Adipose tissue (tissue), 3 donors: ENCODE measurements around the gene ATP6AP1. TPM values are rescaled to one million over a fixed set of nuclear protein-coding genes. Genes with fewer than 3 reads are reported as not detected.
"Not testable (repeated sequence)": the region's sequence is repeated elsewhere in the genome, so short reads cannot be mapped to it uniquely, and the experiment has no call there.

ENCODE experiments used
- H3K27ac ChIP-seq: one replicate; pipeline ENCODE4 v1.5.1; 2013; ENCODE audit warnings: low read depth, low read length
- WGBS, 3 donors: extraction: QIAGEN DNeasy Blood & Tissue Kit; methylation state at CpG; one replicate each; pipeline ENCODE4 v1.1.7; 2013; 5-methylcytosine and 5-hydroxymethylcytosine counted together
- polyA plus RNA-seq, 3 donors: library from polyadenylated mRNA; stranded (reverse); fragments of 200-250 nt; gene quantifications; one replicate each; pipeline ENCODE4 v1.2.3, GENCODE V29; 2013
- donor health status: healthy with polysubstance abuse.
- donor health status: Bipolar disorder and iron deficiency.
- donor health status: healthy.

ATP6AP1 gene, protein sequence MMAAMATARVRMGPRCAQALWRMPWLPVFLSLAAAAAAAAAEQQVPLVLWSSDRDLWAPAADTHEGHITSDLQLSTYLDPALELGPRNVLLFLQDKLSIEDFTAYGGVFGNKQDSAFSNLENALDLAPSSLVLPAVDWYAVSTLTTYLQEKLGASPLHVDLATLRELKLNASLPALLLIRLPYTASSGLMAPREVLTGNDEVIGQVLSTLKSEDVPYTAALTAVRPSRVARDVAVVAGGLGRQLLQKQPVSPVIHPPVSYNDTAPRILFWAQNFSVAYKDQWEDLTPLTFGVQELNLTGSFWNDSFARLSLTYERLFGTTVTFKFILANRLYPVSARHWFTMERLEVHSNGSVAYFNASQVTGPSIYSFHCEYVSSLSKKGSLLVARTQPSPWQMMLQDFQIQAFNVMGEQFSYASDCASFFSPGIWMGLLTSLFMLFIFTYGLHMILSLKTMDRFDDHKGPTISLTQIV
- polyA plus RNA-seq: 10 to 100 TPM; 30.9 to 68.7 (median 45.9) TPM

DNA sequence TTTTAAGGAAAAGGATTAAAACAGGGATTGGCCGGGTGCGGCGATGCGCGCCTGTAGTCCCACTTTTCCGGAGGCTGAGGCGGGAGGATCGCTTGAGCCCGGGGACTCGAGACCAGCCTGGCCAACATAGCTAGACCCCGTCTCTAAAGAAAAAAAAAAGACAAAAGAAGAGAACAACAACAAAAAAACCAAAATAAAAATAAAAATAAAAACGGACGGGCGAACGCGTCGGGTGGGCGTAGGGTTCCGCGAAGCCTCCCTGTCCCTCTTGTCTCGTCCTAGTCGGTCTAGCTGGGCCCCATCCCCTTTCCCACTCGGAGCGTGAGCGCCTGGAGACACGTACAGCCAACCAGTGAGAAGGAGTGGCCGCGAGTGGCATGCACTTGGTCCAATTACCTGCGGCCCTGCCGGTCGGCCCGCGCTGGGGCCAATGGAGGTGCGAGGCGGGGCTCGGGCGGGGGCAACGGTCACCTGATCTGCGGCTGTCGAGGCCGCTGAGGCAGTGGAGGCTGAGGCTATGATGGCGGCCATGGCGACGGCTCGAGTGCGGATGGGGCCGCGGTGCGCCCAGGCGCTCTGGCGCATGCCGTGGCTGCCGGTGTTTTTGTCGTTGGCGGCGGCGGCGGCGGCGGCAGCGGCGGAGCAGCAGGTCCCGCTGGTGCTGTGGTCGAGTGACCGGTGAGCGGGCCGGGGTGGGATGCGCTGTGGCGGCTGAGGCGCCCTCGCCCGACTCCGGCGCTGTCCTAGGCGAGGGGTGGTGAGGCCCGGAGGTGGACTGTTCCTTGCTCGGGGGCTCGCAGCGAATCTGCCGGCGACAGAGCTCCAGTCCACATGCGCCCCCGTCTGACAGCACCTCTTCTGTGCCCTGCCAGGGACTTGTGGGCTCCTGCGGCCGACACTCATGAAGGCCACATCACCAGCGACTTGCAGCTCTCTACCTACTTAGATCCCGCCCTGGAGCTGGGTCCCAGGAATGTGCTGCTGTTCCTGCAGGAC is at the start of gene ATP6AP1:
ATP6AP1 (plus strand) TSS at position 502 of the 996 bp plus-strand sequence; CDS start at position 518, 16 bp downstream.
- H3K27ac ChIP-seq: no peak within 1 kb of the TSS
- WGBS, 3 donors: 8 to 35% (median 23%) methylated on average over 33 to 87 of the region's 87 CpGs

DNA sequence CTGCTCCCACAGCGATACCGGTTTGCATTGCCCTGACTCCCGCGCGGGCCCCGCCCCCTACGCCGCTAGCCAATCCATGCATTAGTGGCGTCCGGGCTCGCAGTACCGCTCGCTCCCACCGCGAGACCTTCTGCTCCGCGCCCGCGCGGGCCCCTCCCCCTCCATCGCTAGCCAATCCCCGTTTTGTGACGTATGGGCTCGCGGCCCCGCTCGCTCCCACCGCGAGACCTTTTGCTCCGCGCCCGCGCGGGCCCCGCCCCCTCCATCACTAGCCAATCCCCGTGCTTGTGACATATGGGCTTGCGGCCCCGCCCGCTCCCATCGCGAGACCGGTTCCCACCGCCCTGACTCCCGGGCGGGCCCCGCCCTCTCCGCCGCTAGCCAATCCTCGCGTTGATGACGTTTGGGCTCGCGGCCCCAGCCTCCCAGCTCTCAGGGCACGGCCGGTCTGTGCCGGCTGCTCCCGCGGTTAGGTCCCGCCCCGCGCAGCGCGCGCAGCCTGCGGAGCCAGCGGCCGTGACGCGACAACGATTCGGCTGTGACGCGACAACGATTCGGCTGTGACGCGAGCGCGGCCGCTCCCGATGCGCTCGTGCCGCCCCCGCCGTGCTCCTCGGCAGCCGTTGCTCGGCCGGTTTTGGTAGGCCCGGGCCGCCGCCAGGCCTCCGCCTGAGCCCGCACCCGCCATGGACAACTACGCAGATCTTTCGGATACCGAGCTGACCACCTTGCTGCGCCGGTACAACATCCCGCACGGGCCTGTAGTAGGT is 49.5 kb upstream of the ATP6AP1 start, which contains the start of gene EMD:
EMD (plus strand) TSS at position 497 of the 770 bp plus-strand sequence; CDS start at position 687, 190 bp downstream.
- 0 to 34% (median 1%) methylated on average over 35 to 101 of the region's 103 CpGs for WGBS, 3 donors
- H3K27ac ChIP-seq: peak within 1 kb of the TSS; percentile 95

DNA sequence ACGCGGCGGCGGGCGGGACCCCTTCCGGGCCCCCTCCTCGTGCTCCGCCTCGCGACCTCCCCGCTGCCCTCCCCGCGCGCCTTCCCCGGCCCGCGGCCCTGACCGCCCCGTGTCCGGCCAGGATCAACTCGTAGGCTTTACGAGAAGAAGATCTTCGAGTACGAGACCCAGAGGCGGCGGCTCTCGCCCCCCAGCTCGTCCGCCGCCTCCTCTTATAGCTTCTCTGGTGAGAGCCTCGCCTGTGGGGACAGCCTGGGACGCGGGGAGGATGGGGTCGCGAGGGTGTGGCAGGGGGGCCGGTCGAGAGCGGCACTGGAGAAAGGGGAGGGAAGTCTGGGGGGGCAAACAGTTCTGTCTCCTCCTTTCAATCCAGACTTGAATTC is 48.9 kb upstream of the ATP6AP1 start:
- WGBS, 3 donors: 0 to 39% (median 1%) methylated on average over 14 to 38 of the region's 38 CpGs
- peak overlapping the region; percentile 95 for H3K27ac ChIP-seq

DNA sequence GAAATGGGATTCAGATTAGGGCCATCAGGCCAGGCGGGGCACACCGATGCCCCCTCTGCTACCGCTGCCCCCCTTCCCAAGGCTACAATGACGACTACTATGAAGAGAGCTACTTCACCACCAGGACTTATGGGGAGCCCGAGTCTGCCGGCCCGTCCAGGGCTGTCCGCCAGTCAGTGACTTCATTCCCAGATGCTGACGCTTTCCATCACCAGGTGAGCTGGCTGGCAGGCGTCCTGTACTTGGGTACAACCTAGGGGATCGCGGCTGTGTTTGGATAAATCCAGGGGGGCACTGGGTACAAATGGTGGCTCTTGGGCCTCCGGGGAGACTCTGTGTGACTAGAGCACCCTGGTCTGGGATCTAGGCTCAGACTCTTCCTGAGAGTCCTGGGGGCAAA is 48.3 kb upstream of the ATP6AP1 start:
- H3K27ac ChIP-seq: no peak overlapping the region
- WGBS, 3 donors: 11 to 64% (median 48%) methylated on average over 12 to 13 of the region's 13 CpGs

DNA sequence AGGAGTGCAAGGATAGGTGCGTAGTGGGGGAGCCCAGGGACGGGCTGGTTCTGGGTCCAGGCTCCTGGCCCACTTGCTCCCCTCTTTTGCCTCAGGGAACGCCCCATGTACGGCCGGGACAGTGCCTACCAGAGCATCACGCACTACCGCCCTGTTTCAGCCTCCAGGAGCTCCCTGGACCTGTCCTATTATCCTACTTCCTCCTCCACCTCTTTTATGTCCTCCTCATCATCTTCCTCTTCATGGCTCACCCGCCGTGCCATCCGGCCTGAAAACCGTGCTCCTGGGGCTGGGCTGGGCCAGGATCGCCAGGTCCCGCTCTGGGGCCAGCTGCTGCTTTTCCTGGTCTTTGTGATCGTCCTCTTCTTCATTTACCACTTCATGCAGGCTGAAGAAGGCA is 47.7 kb upstream of the ATP6AP1 start:
- WGBS, 3 donors: 78 to 83% (median 80%) methylated on average over 7 to 14 of the region's 14 CpGs
- H3K27ac ChIP-seq: no peak overlapping the region

DNA sequence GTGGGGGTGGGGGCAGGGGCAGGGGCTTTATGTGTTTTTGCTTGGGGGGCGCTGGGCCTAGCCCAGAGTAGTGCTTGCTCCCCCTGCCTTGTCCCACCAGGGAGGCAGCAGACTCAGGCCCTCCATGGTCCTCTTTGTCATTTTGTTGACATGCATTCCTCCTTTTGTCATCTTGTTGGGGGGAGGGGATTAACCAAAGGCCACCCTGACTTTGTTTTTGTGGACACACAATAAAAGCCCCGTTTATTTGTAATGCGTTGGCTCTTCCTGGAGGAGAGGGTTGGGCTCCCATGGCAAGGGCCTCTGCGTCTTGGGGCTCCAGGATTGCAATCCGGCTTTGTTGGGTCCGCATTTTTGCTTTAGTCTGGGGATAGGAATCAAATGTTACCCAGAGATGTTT is 47.2 kb upstream of the ATP6AP1 start:
- WGBS, 3 donors: 58 to 84% (median 83%) methylated on average over 6 of the region's 6 CpGs

DNA sequence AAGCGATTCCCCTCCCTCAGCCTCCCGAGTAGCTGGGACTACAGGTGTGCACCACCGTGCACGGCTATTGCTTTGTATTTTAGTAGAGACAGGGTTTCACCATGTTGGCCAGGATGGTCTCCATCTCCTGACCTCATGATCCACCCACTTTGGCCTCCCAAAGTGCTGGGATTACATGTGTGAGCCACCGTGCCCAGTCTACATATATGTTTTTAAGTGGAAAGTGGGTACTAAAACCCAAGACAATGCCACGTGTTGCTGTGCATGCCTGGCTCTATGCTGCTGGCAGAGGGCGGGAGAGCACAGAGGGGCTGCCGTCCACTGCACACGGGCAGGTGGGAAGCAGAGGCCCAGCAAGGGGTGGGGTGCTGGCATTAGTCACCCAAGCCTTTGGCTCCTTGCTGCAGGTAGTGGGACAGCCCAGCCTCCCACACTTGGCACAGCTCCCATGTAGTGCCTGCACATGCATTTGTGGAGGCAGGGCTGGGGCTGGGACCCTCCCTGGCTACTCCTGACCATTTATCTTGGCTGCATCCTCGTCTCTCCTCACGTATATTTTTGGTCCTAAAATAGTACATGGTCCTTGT is 45.9 kb upstream of the ATP6AP1 start:
- 73 to 80% (median 80%) methylated on average over 11 of the region's 11 CpGs for WGBS, 3 donors
- no peak overlapping the region for H3K27ac ChIP-seq

More for the DNA sequence above, 47.2 kb upstream of the ATP6AP1 start:
- no peak overlapping the region for H3K27ac ChIP-seq

DNA sequence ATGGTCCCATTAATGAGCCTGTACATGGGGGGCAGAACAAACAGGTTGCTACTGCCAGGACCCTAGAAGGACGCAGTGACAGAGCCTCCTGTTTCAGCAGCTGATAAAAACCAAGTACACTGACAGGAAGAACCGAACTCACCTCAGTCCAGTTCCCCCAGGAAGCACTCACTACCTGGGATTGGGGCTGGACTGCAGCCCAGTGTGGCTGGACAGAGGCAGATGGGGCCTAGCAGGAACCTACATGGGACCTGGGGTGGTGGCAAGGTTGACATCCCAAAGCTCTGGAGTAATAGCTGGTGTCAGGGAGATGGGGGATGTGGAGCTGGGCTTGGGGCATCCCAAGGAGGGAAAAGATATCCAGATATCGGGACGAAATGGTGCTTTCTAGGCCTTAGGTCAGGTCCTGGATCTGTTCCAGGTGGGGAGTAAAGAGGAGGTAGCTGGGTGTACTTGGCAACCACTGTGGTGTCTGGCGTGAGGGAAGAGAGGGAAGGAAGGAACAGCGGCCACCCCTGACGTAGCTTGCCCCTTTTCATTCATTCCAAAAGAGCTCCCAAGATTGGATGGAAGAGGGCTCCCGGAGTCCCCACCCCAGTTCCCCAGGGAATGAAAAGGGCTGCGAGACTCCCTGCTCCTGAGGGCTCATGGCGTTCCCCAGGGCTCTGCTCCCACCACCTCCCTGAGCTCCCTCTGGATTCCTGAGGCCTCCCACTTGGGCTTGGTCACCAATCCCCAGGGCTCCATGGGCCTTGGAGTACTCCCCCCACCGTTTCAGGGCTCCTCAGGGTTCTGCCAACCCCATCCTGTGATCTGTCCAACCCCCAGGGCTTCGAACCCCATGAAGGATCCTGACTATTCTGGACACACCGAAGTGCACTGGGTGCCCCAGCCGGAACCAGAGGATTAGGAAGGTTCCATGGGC is 44.9 kb upstream of the ATP6AP1 start:
- no peak overlapping the region for H3K27ac ChIP-seq
- 54 to 62% (median 54%) methylated on average over 13 to 14 of the region's 14 CpGs for WGBS, 3 donors

DNA sequence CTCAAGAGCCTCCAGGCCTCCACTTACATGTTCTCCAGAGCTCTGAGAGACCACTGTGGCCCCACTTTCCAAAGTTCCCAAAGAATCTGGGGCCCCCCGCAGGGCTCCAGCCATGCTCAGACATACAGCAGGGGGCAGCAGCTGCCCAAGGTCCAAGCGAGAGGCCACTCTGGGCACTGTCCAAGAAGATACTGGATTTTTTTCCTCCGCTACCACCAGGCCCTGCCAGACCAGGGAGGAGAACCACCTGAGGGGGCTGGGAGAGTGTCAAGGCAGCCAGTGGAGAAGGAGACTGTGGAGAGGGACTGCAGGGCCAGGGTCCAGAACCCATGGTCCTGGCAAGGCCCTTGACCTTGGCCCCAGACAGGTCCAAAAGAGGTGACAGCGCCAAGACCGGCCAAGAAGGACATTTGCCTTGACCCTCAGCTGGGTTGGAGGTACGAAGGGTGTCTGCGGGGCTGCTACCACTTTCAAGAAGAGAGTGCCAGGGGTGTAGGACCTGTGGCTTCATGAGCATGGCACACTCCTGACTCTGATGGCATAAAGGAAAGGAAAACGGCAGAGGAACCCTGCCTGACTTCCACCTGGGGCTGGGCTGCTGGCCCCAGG is 44.1 kb upstream of the ATP6AP1 start:
- 42 to 66% (median 56%) methylated on average over 5 to 8 of the region's 8 CpGs for WGBS, 3 donors
- H3K27ac ChIP-seq: no peak overlapping the region

DNA sequence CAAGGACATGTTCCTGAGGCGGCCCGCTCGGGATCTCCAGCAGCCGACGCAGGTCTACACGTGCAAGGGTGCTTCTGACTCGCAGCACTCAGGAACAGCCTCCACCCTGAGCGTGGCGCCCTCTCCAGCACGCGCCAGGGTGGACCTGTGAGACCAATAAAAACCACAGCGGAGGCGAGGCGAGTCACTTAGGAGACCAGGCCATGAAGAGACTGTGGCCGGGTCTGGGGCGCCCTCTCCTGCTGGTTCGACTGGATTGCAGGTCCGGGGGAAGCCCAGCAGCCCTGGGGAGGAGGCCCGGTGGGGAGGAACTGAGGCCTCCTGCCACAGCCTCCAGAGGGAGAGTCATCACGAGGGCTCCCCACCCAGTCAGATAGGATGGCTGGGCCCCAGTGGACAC is 40.4 kb upstream of the ATP6AP1 start:
- WGBS, 3 donors: no CpG with 5 or more reads among the region's 20 CpGs

DNA sequence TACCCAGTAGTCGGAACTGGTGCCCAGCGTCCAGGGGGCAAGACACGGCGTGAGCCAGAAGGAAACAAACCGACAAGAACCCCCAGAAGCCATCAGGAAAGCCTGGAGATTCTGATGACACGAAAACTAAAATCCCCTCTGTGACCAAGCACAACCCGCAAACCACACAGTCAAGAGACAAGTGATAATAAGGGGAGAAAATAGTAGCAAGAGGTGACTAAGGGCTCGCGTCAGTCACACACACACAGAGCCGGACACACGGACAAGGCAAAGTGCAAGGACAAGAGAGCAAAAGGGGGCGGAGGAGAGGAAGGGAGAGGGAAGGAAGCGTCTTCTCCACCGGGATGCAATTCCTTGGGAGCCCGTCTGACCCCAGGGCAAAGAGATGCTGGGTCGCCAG is 39.8 kb upstream of the ATP6AP1 start:
- not testable (repeated sequence) for H3K27ac ChIP-seq
- no CpG with 5 or more reads among the region's 16 CpGs for WGBS, 3 donors

More for the DNA sequence above, 40.4 kb upstream of the ATP6AP1 start:
- H3K27ac ChIP-seq: not testable (repeated sequence)

DNA sequence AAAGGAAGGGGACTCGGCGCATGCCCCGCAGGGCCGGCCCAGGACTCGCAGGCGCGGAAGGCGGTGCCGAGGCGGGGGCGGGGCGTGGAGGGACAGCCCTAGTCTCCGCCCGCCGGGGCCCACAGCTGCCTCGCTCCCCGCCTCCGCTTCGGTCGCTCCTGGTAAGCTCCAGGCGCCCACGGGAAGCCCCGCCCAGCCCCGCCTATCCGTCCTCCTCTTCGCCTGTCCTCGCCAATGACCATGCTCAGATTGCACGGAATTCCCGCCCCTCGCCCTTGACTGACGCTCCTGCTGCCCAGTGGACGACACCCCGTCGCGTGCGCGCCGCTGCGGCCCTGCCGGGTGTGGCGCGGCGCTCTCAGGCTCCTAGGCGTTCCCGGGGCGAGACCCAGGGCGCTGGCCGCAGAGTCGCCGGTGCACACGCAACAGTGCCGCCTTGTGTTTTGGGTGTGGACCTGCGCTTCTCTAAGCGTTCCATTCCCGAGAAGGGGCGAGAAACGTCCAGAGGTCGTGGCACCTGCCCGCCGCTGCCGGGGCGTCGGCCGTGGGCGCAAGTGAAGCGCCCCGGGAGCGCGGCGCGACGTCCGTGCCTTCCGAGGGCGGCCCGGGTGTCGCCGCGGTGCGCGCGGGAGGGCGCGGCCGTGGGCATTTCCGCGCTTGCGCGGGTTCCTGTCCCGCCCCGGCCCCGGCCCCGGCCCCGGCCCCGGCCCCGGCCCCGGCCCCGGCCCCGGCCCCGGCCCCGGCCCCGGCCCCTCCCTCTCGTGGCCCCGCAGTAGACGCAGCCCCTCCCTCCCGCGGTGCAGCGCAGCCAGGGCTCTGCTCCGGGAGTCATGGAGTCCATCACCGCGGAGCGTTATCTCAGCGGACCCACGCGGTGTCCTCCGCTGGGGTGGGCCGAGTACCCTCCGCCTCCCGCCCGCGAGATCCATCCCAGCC is 38.4 kb upstream of the ATP6AP1 start:
- WGBS, 3 donors: 0 to 18% methylated on average over 13 of the region's 121 CpGs; no CpG with 5 or more reads in 1 of the 3 donors
- not testable (repeated sequence) for H3K27ac ChIP-seq

DNA sequence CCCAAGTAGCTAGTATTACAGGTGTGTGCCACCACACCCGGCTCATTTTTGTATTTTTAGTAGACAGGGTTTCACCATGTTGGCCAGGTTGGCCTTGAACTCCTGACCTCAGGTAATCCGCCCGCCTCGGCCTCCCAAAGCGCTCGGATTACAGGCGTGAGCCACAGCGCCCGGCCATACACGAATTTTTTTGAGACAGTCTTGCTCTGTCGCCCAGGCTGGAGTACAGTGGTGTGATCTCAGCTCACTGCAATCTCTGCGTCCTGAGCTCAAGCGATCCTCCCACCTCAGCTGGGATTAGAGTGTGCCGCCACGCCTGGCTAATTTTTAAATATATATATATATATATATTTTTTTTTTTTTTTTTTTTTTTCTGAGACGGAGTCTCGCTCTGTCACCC is 32.1 kb upstream of the ATP6AP1 start:
- H3K27ac ChIP-seq: not testable (repeated sequence)
- WGBS, 3 donors: 48 to 91% (median 86%) methylated on average over 15 to 17 of the region's 17 CpGs

DNA sequence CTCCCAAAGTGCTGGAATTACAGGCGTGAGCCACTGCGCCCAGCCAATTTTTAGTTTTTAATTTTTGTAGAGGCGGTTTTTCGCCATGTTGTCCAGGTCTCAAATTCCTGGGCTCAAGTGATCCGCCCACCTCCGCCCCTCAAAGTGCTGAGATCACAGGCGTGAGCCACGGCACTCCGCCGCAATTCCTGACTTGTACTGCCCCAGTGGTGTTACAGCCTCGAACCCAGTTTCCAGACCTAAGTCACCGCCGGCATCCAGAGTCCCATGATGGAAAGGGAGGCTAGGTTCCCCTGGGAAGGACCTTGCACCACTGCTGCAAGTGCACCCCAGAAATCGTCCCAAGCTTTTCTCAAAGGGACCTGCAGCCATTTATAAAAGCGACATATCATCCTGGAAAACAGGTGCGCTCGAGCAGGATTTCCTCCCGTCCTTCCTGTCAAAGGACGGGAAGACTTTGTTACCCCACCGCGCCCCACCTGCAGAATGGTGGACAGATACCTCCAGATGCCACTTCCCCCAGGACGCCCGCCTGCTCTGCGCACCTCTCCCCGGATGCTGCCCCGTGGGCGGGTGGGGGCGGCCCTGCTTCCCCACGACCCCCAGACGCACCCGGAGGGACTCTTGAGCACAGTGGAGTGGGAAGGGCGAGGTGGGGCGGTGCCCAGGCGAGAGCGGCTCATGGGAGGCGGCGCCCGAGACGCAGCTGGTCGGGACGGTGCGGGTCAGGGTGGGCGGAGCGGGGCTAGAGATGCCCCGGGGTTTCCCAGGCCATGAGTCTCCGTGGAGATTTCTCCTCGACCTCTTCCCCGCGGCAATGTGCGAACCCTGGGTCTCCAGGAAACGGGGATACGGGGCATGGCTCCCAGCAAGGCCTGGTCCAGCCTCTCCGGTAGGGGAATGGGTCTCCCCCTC is 31.2 kb upstream of the ATP6AP1 start:
- H3K27ac ChIP-seq: peak overlapping the region; percentile 93
- WGBS, 3 donors: 3 to 40% (median 3%) methylated on average over 32 to 53 of the region's 53 CpGs
